Central memory CD8-positive, alpha-beta T cell (primary cell): ENCODE measurements around the gene ARHGEF40.
A peak's percentile ranks its signal among the peaks of the same experiment; 100 is the strongest.

ENCODE experiments used
- ATAC-seq: fragments of 150-1000 bp; cut with Tn5 transposase; replicated peaks from 2 replicates; pipeline ENCODE4 v1.10.0; 2022; ENCODE audit warnings: mild to moderate bottlenecking, moderate FRiP score, moderate number of reproducible peaks; ENCODE audit not compliant: poor library complexity, severe bottlenecking; ENCODE audit errors: extremely low read depth
- DNase-seq, 2 donors: peaks; one replicate each; pipeline ENCODE4 v3.0.0; 2021; ENCODE audit warnings: low spot score in 2 of 2
- H3K27ac Mint-ChIP-seq: one replicate; pipeline ENCODE4 v1.8.0; 2022; ENCODE audit warnings: low read depth, mild to moderate bottlenecking, moderate library complexity, mixed read lengths
- H3K27me3 Mint-ChIP-seq: one replicate; pipeline ENCODE4 v1.8.0; 2022; ENCODE audit warnings: mixed read lengths
- H3K36me3 Mint-ChIP-seq: one replicate; pipeline ENCODE4 v1.8.0; 2022; ENCODE audit warnings: mild to moderate bottlenecking, moderate library complexity, mixed read lengths; ENCODE audit not compliant: insufficient read depth
- H3K4me1 Mint-ChIP-seq: one replicate; pipeline ENCODE4 v1.8.0; 2022; ENCODE audit warnings: mixed read lengths
- H3K4me3 Mint-ChIP-seq: one replicate; pipeline ENCODE4 v1.8.0; 2022; ENCODE audit warnings: mild to moderate bottlenecking, moderate library complexity, mixed read lengths
- H3K9me3 Mint-ChIP-seq: one replicate; pipeline ENCODE4 v1.8.0; 2022; ENCODE audit warnings: mixed read lengths

Gene ARHGEF40

GRCh38 chr14:21057803-21058675 lies 12.1 kb upstream of the ARHGEF40 start, which contains the start of gene RNASE8:
Gene RNASE8, plus strand, starts transcription at chr14:21057822. Its CDS starts 71 bp downstream, at chr14:21057893.
- Mint-ChIP-seq H3K4me3 (no peak within 1 kb of the TSS), H3K4me1 (no peaks in the 10 kb centered on the region), H3K36me3 (no peaks in the 10 kb centered on the region), H3K27me3 (peaks cover 33% of the 10 kb centered on the region), H3K9me3 (no peaks in the 10 kb centered on the region), H3K27ac (no peak within 1 kb of the TSS)
- ATAC-seq = no peak
- no peak for DNase-seq

GRCh38 chr14:21058903-21059302 lies 11.2 kb upstream of the ARHGEF40 start:
- ATAC-seq (no peak), DNase-seq (no peak)
- H3K27me3 Mint-ChIP-seq = peaks cover 41% of the 10 kb centered on the region
- no peaks in the 10 kb centered on the region for H3K4me1 Mint-ChIP-seq
- no peak overlapping the region for H3K27ac Mint-ChIP-seq
- H3K9me3 Mint-ChIP-seq = no peaks in the 10 kb centered on the region
- no peak overlapping the region for H3K4me3 Mint-ChIP-seq
- no peaks in the 10 kb centered on the region for H3K36me3 Mint-ChIP-seq

GRCh38 chr14:21059842-21060613 lies 10.1 kb upstream of the ARHGEF40 start:
- ATAC-seq (no peak), DNase-seq (no peak)
- no peak overlapping the region for H3K4me3 Mint-ChIP-seq
- peaks cover 46% of the 10 kb centered on the region for H3K27me3 Mint-ChIP-seq
- H3K36me3 Mint-ChIP-seq = no peaks in the 10 kb centered on the region
- no peaks in the 10 kb centered on the region for H3K4me1 Mint-ChIP-seq
- H3K9me3 Mint-ChIP-seq = no peaks in the 10 kb centered on the region
- H3K27ac Mint-ChIP-seq = no peak overlapping the region

GRCh38 chr14:21060614-21061346 lies 9.3 kb upstream of the ARHGEF40 start:
- H3K27me3 Mint-ChIP-seq = peaks cover 54% of the 10 kb centered on the region
- no peaks in the 10 kb centered on the region for H3K4me1 Mint-ChIP-seq
- H3K4me3 Mint-ChIP-seq = no peak overlapping the region
- H3K27ac Mint-ChIP-seq = no peak overlapping the region
- ATAC-seq (no peak), DNase-seq (no peak)
- no peaks in the 10 kb centered on the region for H3K36me3 Mint-ChIP-seq
- no peaks in the 10 kb centered on the region for H3K9me3 Mint-ChIP-seq

- Mint-ChIP-seq H3K9me3 (no peaks in the 10 kb centered on the region), H3K27me3 (peaks cover 59% of the 10 kb centered on the region), H3K27ac (no peak overlapping the region), H3K4me1 (no peaks in the 10 kb centered on the region), H3K4me3 (no peak overlapping the region), H3K36me3 (no peaks in the 10 kb centered on the region)
- DNase-seq (no peak), ATAC-seq (no peak)
Measured at GRCh38 chr14:21061347-21061668, 8.8 kb upstream of the ARHGEF40 start.

GRCh38 chr14:21063479-21063878 lies 6.6 kb upstream of the ARHGEF40 start:
- no peak overlapping the region for H3K4me3 Mint-ChIP-seq

GRCh38 chr14:21066882-21067502 lies 3.1 kb upstream of the ARHGEF40 start:
- Mint-ChIP-seq H3K9me3 (no peaks in the 10 kb centered on the region), H3K4me3 (no peak overlapping the region), H3K36me3 (peaks cover 3% of the 10 kb centered on the region), H3K27ac (no peak overlapping the region), H3K4me1 (peaks cover 33% of the 10 kb centered on the region), H3K27me3 (peaks cover 94% of the 10 kb centered on the region)
- ATAC-seq = no peak
- no peak for DNase-seq

More at GRCh38 chr14:21063479-21063878, 6.6 kb upstream of the ARHGEF40 start:
- Mint-ChIP-seq H3K4me1 (peaks cover 3% of the 10 kb centered on the region), H3K27me3 (peaks cover 81% of the 10 kb centered on the region), H3K27ac (no peak overlapping the region), H3K9me3 (no peaks in the 10 kb centered on the region), H3K36me3 (no peaks in the 10 kb centered on the region)
- DNase-seq (no peak), ATAC-seq (no peak)

- peak; percentile 54 for ATAC-seq
Measured at GRCh38 chr14:21068521-21069387, 1.4 kb upstream of the ARHGEF40 start.

GRCh38 chr14:21069388-21070082 lies 569 bp upstream of the ARHGEF40 start:
- peak overlapping the region; percentile 76 for H3K27ac Mint-ChIP-seq
- no peaks in the 10 kb centered on the region for H3K9me3 Mint-ChIP-seq
- ATAC-seq = no peak

More at GRCh38 chr14:21068521-21069387, 1.4 kb upstream of the ARHGEF40 start:
- H3K4me3 Mint-ChIP-seq = peak overlapping the region; percentile 82
- H3K9me3 Mint-ChIP-seq = no peaks in the 10 kb centered on the region
- peak; percentile 42 to 44 for DNase-seq
- peaks cover 34% of the 10 kb centered on the region for H3K4me1 Mint-ChIP-seq
- H3K27me3 Mint-ChIP-seq = peaks cover 94% of the 10 kb centered on the region
- peaks cover 3% of the 10 kb centered on the region for H3K36me3 Mint-ChIP-seq
- H3K27ac Mint-ChIP-seq = peak overlapping the region; percentile 76

GRCh38 chr14:21070610-21071224 lies 613 bp downstream of the ARHGEF40 start:
- peaks cover 3% of the 10 kb centered on the region for H3K36me3 Mint-ChIP-seq
- ATAC-seq = peak; percentile 20
- peaks cover 34% of the 10 kb centered on the region for H3K4me1 Mint-ChIP-seq
- DNase-seq = no peak
- H3K9me3 Mint-ChIP-seq = no peaks in the 10 kb centered on the region
- peaks cover 84% of the 10 kb centered on the region for H3K27me3 Mint-ChIP-seq
- H3K27ac Mint-ChIP-seq = peak overlapping the region; percentile 83
- peak overlapping the region; percentile 82 for H3K4me3 Mint-ChIP-seq

More at GRCh38 chr14:21069388-21070082, 569 bp upstream of the ARHGEF40 start:
- H3K27me3 Mint-ChIP-seq = peaks cover 94% of the 10 kb centered on the region
- DNase-seq = no peak
- H3K4me3 Mint-ChIP-seq = peak overlapping the region; percentile 82
- peaks cover 34% of the 10 kb centered on the region for H3K4me1 Mint-ChIP-seq
- H3K36me3 Mint-ChIP-seq = peaks cover 3% of the 10 kb centered on the region
